ENCODE measurements around the gene NPTX1.

The NPTX1 gene

DNA sequence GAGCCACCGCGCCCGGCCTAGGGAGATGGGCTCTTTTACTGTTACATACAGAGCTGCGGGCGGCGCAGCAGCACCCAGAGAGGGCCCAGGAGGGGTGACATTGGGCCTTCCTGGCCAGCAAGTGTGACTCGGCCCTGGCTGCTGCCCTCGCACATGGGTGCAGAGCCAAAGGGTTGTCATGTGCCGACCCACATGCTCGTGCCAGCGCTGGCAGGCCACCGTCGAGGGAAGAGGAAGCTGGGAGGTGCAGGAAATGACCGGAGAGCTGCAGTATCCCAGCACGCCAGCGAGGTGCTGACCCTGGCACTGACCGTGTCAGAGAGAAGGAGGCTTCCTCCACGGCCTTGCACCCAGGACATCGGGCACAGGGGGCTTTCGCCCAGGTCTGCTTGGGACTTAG is 53.4 kb downstream of the NPTX1 start:
- Histone ChIP-seq H3K27ac (ENCODE audit: poor library complexity, severe bottlenecking) (no peak overlapping the region), H3K4me3 (ENCODE audit: severe bottlenecking) (no peak overlapping the region), H3K4me1 (ENCODE audit: insufficient read depth, poor library complexity, severe bottlenecking) (no peaks in the 10 kb centered on the region), H3K36me3 (ENCODE audit: low read depth) (peaks cover 6% of the 10 kb centered on the region; the same call in 1 of the 2 replicates), H3K9me3 (ENCODE audit: severe bottlenecking) (no peaks in the 10 kb centered on the region), H3K27me3 (ENCODE audit: insufficient read depth, poor library complexity, severe bottlenecking) (no peaks in the 10 kb centered on the region)
- TF ChIP-seq, protein P1, sequence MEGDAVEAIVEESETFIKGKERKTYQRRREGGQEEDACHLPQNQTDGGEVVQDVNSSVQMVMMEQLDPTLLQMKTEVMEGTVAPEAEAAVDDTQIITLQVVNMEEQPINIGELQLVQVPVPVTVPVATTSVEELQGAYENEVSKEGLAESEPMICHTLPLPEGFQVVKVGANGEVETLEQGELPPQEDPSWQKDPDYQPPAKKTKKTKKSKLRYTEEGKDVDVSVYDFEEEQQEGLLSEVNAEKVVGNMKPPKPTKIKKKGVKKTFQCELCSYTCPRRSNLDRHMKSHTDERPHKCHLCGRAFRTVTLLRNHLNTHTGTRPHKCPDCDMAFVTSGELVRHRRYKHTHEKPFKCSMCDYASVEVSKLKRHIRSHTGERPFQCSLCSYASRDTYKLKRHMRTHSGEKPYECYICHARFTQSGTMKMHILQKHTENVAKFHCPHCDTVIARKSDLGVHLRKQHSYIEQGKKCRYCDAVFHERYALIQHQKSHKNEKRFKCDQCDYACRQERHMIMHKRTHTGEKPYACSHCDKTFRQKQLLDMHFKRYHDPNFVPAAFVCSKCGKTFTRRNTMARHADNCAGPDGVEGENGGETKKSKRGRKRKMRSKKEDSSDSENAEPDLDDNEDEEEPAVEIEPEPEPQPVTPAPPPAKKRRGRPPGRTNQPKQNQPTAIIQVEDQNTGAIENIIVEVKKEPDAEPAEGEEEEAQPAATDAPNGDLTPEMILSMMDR (IDR thresholded peaks at IDR 0.05; ENCODE audit: poor library complexity, severe bottlenecking) = no peak
- ATAC-seq (ENCODE audit: low read depth) (no peak), DNase-seq (ENCODE audit: low spot score) (peak; percentile 45)

DNA sequence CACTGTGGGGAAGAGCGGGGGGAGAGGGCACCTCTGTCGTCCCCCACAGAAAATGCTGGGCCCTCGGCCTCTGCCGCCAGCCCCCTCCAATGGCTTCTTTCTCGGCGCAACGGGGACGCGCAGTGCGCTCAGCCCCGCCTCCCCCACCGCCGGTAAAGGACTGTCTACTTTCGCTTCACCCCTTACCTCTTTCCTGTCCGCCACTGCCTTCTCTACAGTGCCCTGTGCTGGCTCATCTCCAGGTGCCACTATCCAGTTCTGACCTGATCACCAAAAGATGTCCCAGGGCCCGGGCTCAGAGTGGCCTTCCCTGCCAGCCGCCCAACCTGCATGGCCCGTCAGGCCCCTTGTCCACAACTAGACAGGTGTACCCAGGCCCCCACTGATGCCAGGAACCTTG is 54.1 kb downstream of the NPTX1 start:
- DNase-seq (ENCODE audit: low spot score) (peak; percentile 50), ATAC-seq (ENCODE audit: low read depth) (no peak)
- H3K4me3 ChIP-seq (ENCODE audit: severe bottlenecking) = no peak overlapping the region
- H3K4me1 ChIP-seq (ENCODE audit: insufficient read depth, poor library complexity, severe bottlenecking) = no peaks in the 10 kb centered on the region
- TF ChIP-seq, protein P1 (IDR thresholded peaks at IDR 0.05; ENCODE audit: poor library complexity, severe bottlenecking) = no peak
- H3K27me3 ChIP-seq (ENCODE audit: insufficient read depth, poor library complexity, severe bottlenecking) = no peaks in the 10 kb centered on the region
- no peak overlapping the region for H3K27ac ChIP-seq (ENCODE audit: poor library complexity, severe bottlenecking)
- no peaks in the 10 kb centered on the region for H3K9me3 ChIP-seq (ENCODE audit: severe bottlenecking)
- H3K36me3 ChIP-seq (ENCODE audit: low read depth) = peaks cover 13% of the 10 kb centered on the region; the same call in 1 of the 2 replicates

DNA sequence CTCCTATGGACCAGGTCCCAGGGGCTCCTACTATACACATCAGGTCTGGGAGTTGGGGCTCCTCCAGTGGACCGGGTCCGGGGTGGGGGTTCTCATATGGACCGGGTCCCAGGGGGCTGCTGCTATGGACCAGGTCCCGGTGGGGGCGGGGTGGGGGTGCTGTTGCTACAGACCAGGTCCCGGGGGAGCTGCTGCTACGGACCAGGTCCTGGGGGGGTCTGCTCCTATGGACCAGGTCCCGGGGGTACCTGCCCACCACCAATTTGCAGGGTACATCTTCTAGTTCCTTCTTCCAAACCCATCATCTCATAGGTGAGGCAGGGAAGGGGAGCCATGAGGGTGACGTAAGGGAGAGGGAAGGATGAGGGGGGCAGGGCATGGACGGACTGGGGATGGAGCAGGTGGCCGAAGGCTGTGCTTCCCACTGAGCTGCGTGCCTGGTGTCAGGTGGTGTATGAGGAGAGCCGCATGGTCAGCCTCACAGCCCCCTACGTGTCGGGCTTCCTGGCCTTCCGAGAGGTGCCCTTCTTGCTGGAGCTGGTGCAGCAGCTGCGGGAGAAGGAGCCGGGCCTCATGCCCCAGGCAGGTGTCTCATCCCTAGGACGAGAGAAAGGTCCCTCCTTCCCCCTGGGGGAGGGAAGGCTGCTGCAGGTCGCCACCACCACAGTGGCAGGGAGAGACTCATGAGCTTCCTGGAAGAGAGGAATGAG is 54.9 kb downstream of the NPTX1 start:
- Histone ChIP-seq H3K4me3 (ENCODE audit: severe bottlenecking) (no peak overlapping the region), H3K27ac (ENCODE audit: poor library complexity, severe bottlenecking) (no peak overlapping the region), H3K9me3 (ENCODE audit: severe bottlenecking) (no peaks in the 10 kb centered on the region), H3K4me1 (ENCODE audit: insufficient read depth, poor library complexity, severe bottlenecking) (no peaks in the 10 kb centered on the region), H3K36me3 (ENCODE audit: low read depth) (peaks cover 19% of the 10 kb centered on the region; the same call in 1 of the 2 replicates), H3K27me3 (ENCODE audit: insufficient read depth, poor library complexity, severe bottlenecking) (no peaks in the 10 kb centered on the region)
- peak; percentile 71 for DNase-seq (ENCODE audit: low spot score)
- no peak for ATAC-seq (ENCODE audit: low read depth)
- TF ChIP-seq, protein P1 (IDR thresholded peaks at IDR 0.05; ENCODE audit: poor library complexity, severe bottlenecking) = no peak

DNA sequence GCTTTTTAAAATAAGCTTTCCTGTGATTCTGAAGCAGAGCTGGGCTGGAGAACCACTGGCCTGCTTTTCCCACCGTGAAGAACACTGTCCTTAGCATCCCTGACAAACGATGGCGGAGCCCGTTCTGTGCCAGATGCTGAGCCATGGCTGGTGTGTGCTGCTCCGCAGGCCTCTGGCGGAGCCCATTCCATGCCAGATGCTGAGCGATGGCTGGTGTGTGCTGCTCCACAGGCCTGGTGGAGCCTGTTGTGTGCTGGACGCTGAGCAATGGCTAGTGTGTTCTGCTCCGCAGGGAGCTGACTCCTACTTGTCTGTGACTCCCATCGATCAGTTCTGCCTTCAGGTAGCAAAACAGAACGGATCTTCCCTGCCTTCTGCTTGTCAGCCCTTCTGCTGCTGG is 57.2 kb downstream of the NPTX1 start:
- Histone ChIP-seq H3K36me3 (ENCODE audit: low read depth) (peaks cover 19% of the 10 kb centered on the region; the same call in 1 of the 2 replicates), H3K4me3 (ENCODE audit: severe bottlenecking) (no peak overlapping the region), H3K27ac (ENCODE audit: poor library complexity, severe bottlenecking) (no peak overlapping the region), H3K4me1 (ENCODE audit: insufficient read depth, poor library complexity, severe bottlenecking) (peaks cover 3% of the 10 kb centered on the region), H3K27me3 (ENCODE audit: insufficient read depth, poor library complexity, severe bottlenecking) (no peaks in the 10 kb centered on the region), H3K9me3 (ENCODE audit: severe bottlenecking) (no peaks in the 10 kb centered on the region)
- TF ChIP-seq, protein P1 (IDR thresholded peaks at IDR 0.05; ENCODE audit: poor library complexity, severe bottlenecking) = no peak
- DNase-seq (ENCODE audit: low spot score) = peak; percentile 35
- no peak for ATAC-seq (ENCODE audit: low read depth)

DNA sequence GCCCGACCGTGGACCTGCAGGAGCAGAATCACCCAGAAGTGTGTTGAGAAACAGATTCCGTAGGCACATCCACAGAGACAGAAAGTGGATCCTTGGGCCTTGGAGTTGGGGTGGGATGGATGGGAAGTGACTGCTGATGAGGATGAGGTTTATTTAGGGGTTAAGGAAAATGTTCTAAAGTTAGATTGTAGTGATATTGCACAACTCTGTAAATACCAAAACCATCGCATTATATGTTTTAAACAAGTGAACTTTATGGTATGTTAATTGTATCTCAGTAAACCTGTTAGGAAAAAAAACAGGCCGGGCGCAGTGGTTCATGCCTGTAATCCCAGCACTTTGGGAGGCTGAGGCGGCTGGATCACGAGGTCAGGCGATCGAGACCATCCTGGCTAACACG is 57.8 kb downstream of the NPTX1 start:
- H3K4me1 ChIP-seq (ENCODE audit: insufficient read depth, poor library complexity, severe bottlenecking) = peaks cover 3% of the 10 kb centered on the region
- H3K36me3 ChIP-seq (ENCODE audit: low read depth) = peaks cover 19% of the 10 kb centered on the region; the same call in 1 of the 2 replicates
- no peaks in the 10 kb centered on the region for H3K27me3 ChIP-seq (ENCODE audit: insufficient read depth, poor library complexity, severe bottlenecking)
- TF ChIP-seq, protein P1 (IDR thresholded peaks at IDR 0.05; ENCODE audit: poor library complexity, severe bottlenecking) = no peak
- H3K9me3 ChIP-seq (ENCODE audit: severe bottlenecking) = no peaks in the 10 kb centered on the region
- no peak overlapping the region for H3K4me3 ChIP-seq (ENCODE audit: severe bottlenecking)
- ATAC-seq (ENCODE audit: low read depth) (no peak), DNase-seq (ENCODE audit: low spot score) (peak; percentile 16)
- no peak overlapping the region for H3K27ac ChIP-seq (ENCODE audit: poor library complexity, severe bottlenecking)

Measured in RWPE2 (cell line).